ENCODE results near the gene SMPDL3A.
"Not testable (repeated sequence)": the region's sequence is repeated elsewhere in the genome, so short reads cannot be mapped to it uniquely, and the experiment has no call there.

The SMPDL3A gene, protein sequence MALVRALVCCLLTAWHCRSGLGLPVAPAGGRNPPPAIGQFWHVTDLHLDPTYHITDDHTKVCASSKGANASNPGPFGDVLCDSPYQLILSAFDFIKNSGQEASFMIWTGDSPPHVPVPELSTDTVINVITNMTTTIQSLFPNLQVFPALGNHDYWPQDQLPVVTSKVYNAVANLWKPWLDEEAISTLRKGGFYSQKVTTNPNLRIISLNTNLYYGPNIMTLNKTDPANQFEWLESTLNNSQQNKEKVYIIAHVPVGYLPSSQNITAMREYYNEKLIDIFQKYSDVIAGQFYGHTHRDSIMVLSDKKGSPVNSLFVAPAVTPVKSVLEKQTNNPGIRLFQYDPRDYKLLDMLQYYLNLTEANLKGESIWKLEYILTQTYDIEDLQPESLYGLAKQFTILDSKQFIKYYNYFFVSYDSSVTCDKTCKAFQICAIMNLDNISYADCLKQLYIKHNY

DNA sequence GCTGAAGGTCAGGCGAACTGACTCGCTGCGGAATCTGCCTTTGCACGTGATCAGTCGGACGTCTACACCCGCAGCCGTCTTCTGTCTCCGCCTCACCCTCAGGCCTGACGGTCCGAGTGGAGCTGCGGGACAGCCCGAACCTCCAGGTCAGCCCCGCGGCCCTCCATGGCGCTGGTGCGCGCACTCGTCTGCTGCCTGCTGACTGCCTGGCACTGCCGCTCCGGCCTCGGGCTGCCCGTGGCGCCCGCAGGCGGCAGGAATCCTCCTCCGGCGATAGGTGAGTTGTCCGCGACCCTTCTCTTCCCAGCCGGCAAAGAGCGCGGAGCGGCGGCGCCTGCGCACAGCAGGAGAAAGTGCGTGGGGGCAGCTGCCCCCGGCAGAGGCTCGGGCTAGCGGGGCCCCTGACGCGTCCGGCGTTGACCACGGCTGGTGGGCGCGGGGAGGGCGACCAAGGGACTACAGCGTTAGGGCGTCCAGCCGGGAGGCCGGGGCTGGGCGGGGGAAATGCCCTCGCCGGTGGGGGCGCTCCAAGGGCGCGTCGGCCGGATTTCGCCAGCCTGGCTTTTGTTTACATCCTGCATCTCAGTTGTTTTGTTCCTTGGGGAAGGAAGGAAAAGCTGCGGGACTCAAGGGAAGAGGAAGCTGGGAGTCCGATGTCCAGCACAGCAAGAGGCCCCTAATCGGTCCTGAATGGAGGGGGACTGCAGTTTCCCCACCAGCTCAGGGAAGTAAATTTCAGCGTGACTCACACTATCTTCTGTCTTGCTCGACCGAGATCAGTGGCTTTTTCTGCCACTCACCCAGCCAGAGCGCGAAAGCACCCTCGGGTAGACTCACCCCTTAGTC lies at the start of gene SMPDL3A:
TSS of gene SMPDL3A (plus strand) at position 77 of the 846 bp plus-strand sequence. CDS start at position 166, 89 bp downstream.
- DNase-seq, result peak; percentile 3

DNA sequence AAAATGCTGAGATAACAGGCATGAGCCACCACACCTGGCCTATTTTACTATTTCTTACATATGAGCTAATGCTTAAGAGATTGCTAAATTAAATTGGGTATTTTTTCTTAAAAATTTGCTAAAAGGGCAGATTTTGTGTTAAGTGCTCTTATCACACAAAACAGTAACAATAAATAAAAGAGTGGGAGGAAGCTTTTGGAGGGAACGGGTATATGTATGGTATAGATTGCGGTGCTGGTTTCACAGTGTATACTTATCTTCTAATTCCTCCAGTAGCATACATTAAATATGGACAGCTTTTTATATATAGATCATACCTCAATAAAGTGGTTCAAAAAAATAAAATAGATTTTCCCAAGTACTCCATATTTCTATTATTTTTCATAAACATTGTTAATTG lies 49.0 kb upstream of the SMPDL3A start:
- no peak for DNase-seq

DNA sequence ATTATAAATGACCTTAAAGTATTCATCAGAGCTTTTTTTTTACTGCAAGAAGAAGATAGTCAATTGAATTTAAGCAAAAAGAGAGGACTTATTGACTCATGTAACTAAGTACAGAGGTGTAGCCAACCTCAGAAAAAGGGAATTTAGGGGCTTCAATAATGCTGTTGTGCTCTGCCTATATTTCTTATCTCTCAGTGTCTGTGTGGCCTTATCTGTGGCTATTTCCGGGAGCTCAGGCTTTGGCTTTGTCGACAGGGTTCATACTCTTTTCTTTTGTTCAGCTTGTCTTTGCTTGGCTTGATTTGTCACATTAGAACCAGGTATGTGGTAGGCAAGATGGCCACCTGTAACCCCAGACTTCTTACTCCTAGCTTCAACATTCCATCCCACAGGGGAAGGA lies 48.1 kb upstream of the SMPDL3A start:
- DNase-seq, result no peak

DNA sequence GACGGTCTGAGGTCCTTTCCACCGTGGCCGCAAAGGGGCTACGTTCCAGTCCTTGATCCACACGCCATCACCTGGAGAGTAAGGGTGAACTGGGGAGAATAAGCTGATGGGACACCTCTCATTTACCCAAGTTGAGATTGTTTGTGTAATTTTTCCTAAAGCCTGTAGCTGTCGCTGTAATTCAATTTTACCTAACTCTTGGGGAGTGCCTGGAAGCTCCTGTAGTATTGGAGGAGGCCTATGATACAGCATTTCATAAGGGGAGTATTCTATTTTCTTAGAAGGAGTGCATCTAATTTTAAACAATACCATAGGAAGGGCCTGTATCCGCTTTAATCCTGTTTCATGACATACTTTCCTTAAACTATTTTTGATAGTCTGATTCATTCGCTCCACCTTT lies 44.8 kb upstream of the SMPDL3A start:
- not testable (repeated sequence) for DNase-seq

DNA sequence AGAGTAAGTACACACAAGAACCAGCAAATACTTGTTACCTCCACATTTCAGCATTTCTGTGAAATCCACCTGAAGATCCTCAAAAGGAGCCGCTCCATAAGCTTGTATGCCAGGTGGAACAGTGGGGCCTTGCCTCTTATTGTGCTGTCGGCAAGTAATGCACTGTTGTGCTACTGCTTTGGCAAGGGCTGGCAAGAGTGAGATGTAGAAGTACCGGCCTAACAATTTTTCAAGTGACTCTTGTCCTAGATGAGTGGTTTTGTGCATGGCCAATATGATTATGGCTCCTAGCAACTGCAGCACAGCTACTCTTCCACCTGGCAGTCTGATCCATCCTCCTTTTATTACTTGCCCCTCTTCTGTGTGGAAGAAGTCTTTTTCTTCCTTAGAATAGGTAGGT lies 44.2 kb upstream of the SMPDL3A start:
- DNase-seq, result not testable (repeated sequence)

DNA sequence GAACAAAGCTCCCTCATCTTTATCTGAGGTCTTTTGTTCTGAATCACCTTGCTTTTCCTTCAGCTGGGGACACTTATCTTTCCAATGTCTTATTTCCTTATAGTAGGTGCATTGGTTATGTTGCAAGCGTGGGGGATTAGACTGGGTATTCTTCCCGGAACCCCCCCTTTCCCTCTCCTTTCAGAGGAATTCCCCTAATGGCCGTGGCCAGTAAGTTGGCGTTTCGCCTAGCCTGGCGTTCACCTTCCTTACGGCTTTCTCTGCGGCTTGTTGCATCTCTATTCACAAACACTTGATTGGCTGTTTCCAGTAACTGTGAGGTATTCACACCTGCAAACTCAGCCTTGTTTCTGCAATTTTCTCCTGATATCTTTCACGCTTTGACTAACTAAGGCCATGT lies 42.4 kb upstream of the SMPDL3A start:
- no peak for DNase-seq

DNA sequence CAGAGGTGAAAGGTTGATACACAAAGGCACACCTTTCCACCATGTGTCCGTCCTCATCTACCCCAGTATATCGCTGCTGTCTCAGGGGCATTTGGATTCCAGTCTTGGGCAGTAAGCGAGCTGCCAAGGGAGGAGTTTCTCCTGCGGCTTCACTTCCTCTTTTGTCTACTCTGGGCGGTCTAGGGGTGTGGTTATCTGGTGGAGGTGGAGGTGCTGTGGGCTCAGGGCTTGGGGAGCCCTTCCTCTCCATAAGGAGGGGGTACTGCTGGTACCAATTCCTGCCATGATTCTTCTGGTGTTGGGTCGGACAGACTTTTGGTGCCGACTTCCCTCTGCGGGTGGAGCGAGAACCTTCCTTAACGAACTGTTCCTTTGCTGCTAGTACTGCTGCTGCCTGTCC lies 41.5 kb upstream of the SMPDL3A start:
- no peak for DNase-seq

DNA sequence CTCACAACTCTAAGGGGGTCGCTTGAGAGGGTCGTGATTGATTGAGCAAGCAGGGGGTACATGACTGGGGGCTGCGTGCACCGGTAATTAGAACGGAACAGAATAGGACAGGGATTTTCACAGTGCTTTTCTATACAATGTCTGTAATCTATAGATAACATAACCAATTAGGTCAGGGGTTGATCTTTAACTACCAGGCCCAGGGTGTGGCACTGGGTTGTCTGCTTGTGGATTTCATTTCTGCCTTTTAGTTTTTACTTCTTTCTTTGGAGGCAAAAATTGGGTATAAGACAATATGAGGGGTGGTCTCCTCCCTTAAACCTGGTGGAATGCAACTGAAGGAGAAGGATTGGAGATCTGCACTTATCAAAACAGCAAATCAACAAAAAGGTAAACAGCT lies 40.1 kb upstream of the SMPDL3A start:
- DNase-seq, result not testable (repeated sequence)

DNA sequence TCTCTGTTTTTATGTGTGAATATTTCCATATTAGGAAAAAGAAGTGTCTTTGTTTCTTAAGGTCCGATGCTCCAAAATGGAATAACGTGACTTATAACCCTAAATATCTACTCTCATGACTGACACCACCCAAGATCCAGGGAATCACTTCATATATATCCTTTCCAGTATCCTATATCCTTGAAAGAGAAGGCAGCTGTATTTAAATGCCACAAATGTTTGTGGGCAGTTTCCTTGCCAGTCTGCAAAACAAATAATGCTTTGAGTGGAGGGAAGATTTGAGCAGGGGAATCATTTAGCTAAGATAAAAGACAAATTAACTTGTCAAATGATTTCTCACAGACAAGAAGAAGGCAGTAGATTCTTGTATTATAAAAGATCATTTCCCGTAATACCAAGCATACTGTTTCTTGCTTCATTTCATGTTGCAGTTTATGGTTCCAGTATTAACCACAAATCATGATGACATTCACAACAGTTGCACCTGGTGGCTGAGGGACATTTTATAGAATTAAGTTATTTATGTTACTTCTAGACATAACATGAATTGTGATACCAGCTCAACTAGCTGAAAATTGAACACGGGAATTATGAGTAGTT lies 39.5 kb upstream of the SMPDL3A start:
- no peak for DNase-seq

DNA sequence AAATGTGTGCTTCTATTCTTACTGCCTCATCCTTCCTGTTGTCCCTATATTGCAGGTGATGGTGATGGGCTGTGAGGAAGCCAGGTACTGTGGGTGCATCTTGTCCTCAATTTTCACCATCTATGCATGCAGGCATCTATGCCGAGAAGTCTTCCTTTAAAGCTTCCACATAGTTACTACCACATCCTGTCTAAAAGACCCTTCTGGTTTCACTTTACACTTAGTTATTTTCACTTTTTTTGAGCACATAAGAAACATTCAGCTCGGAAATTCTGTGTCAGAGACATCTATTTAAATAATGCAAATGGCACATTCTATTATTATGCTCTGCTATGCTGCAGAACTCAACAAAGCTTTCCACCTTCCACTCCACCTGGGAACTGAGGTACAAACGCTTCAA lies 37.7 kb upstream of the SMPDL3A start:
- peak; percentile 12 for DNase-seq

DNA sequence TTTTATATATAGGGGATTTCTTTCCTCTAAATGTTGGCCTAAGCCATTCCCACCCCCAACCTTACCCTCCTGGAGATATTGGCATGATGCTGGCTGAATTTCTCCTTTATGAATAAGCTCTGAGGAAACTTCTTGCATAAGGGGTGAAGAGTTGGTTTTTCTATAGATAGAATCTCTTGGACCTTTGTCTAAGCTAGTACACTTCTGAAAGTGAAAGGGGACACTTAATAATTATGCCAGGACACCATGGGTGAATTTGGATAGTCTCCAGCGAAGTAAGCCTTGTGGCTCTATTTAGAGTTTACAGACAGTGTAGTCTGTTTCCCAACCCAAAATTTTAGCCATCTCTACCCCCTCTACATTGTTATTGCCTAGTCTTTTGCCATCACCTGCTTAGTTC lies 36.6 kb upstream of the SMPDL3A start:
- no peak for DNase-seq

DNA sequence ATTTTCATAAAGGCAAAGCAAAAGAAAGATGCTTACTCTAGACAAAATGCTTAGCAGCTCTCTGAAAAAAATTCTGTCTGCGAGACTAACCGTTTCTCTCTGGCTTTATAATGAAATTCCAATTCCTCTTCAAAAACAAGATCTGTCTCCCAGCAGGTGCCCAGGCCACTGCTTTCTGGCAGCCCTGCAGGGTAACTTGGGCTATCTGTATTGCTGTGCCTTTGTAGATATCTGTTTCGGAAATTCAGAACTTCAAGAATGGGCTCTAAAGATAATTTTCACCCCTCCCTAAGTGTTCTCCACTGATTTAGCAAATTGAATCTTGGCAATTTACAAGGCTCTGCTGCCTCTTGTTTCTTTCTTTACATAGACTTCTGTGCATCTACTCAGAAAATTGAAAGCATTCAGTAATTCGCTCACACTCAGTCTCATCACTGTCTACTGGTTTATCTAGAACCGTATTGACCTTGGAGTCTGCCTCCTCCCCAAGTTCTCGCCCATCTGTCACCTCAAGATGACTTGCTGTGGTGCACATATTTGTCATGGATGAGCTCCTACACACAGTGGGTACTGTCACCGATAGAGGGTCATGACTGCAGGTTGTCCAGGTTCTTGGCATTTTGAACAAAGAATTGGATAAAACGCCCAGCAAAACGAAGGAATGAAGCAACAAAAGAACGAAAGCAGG lies 35.9 kb upstream of the SMPDL3A start:
- DNase-seq, result no peak

DNA sequence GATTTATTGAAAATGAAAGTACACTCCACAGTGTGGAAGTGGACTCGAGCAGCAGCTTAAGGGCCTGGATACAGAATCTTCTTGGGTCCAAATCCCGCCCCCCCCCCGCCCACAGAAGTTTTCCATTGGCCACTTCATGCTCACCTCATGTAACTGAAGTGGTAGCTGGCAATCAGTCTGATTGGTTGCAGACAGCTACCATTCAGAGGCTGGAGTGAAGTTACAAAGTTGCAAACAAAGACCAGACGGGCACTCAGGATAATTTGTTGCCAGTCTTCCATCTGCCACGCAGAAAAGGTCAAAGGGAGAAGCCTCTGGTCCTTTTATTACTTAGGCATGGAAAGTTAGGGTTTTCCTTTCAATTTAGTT lies 35.4 kb upstream of the SMPDL3A start:
- DNase-seq, result no peak

DNA sequence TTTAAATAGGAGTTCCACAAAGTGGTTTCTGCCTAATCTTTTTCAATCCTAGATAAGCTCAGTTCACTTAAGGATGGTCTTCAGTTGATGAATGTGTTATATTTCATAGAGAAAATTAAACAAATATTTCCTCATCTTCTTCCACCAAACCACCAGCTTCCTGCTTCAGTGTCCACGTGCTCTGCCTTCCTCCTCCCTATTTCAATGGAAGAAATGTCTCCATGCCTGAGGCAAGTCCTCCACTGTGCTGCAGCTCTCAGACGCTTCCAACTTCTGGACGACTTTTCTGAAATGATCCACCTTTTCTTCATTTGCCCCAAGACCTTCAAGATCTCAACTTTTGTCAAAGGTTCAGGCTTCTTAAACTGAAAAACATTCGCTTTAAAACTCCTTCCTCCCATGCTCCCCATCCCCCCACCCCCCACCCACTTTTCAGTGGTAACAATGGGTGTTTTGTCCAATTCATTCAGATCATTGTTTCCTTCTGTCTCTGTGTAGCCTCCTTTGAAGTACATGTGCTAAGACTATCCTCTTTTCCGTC lies 34.8 kb upstream of the SMPDL3A start:
- DNase-seq, result no peak

DNA sequence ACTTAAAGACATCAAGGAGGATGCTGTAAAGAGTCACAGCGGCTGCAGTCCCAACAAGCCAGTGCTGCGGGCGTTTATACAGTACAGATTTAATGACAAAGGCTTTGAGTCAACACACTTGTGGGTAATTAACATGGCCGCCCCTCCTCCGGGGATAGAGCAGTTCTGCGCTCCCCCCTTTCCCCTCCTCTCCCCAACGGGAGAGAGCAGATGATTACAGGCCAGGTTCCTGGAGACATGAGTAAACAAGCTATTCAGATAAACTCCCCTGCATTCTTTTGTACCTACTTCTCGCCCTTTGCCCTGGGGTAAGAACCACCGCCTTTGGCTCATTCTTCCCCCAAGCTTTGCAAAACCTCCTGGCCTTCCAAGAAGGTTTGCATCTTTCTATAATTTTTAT lies 33.2 kb upstream of the SMPDL3A start:
- DNase-seq, result no peak

DNA sequence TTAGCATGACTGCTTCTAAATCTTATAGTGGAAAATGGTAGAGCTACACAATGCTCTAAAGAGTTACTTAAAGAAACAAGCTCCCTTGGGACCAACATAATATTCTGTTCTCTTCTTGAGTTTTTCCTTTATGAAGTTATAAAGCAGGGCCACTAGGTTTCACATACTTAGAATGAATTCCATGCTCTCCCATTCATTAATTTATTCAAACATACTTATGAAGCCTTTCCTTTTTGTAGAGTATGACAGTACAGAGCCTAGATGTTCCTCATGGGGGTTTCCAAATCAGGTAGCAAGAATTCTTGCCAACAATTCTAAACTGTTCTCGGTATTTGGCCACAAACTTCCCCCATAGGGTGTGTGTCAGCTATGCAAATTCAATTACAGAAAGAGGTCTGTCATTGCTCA lies 30.1 kb upstream of the SMPDL3A start:
- no peak for DNase-seq

DNA sequence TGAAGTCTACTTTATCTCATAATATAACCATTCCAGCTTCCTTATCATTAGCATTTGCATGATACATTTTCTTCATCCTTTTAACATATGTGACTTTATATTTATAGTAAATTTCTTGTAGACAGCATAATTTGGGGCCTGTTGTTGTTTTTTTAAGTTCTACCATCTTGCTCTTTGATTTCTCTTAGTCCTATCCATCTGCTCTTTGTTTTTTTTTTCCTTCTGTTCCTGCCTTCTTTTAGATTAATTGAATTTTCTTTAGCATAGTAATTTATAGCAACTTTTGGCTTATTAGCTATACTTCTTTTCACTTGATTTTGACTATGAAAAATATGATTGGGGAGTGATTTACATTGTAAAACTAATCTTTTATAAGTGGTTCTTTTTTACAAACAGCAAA lies 28.7 kb upstream of the SMPDL3A start:
- no peak for DNase-seq

DNA sequence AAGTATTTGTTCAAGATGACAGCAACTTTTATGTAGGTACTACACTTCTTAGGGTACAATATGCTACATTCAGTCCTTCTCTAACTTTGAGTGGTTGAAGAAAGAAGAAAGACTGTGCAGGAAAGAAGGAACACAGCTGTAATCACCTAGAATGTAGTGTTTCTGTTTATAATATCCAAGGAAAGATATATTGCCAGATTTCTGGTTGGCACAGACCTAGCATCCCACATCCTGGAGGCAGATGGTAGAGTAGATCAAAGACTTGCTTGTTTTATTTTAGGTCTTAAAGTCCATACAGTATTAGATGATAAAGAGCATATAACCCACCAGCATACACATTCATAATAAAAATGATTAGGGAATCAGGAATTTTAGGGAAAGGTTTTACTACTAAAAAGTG lies 22.8 kb upstream of the SMPDL3A start:
- DNase-seq, result no peak

DNA sequence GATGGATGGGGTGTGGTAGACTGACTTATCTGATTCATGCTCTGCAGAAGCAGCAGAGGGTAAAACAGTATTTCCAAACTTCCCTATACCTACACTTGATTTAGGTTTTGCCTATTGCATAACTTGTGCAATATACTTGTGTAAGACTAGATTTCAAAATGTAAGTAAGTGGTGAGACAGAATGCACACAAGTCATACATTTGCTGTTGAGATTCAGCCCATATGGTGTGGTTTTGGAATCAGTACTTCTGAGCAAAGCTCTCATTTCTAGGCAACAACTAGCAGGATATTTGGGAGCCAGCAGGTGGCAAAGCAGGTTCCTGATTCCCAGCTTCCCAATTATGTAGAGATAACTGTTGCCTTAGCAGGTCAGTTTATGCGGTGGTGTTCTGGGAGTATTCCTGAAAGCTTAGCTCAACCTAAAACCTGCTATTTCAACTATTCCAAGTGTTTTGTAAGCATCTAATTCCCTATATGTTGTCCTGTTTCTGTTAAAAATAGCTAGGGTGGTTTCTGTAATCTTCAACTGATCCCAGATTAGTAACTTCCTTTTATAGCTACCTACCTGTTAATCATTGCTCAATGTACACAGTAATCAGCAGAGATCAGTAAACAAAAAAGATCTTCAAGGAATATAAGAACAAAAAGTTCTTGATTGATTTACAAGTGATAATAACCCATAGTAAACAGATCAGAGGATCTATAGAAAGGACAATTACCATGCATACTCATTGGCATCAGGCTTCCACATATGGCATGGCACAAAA lies 18.0 kb upstream of the SMPDL3A start:
- DNase-seq, result no peak

DNA sequence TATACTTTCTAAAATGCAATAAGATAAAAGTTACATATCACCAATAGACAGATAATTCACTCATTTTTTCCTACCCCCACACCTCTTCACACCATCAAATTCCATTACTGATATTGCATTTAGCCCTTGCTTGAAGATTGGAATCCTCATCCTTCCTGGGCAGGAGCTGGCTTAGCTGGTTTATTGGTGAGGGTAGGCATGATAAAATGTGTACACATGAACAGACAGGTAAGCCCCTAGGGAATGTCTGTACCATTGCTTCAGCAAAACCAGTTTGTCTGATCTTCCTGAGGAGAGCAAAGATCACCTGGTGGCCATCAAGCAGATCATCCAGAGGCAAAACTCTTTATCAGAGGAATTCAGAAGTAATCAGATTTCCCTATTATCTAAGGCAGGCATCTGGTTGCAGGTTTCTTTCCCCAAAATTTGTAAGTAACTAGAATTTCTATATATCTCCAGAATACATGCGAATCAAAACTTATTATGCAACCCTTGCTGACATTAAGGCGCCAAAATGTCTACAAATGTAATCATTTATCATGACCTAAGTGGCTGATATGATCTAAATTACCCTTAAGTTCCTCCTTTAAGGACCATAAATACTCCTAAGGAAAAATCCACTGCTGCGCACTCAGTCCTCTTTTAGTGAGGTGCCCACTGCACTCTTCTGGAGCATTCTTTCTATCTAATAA lies 16.2 kb upstream of the SMPDL3A start:
- DNase-seq, result no peak

DNA sequence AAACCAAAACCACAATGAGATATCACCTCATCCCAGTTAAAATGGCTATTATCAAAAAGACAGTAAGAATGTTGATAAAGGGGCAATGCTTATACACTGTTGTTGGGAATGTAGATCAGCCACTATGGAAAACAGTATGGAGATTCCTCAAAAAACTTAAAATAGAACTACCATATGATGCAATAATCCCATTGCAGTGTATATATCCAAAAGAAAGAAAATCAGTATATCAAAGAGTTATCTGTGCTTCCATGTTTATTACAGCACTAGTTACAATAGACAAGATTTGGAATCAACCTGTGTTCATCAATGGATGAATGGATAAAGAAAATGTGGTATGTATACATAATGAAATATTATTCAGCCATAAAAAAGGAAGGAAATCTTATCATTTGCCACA lies 13.1 kb upstream of the SMPDL3A start:
- DNase-seq, result no peak

Measured in CD4-positive, alpha-beta T cell treated with Interleukin-10 for 1 hour (primary cell).